RWPE1 (cell line): ENCODE measurements around the gene DDX10.
A peak's percentile ranks its signal among the peaks of the same experiment; 100 is the strongest.
"Not testable (repeated sequence)": the region's sequence is repeated elsewhere in the genome, so short reads cannot be mapped to it uniquely, and the experiment has no call there.

ENCODE experiments used
- CTCF ChIA-PET: fragments of 350-600 bp; sonication (Branson Sonifier 250); formaldehyde crosslinking; extraction: SDS; loops from one replicate; lab custom pipeline; 2021; lab: Yijun Ruan, JAX
- POLR2A ChIA-PET: fragments of 400-600 bp; formaldehyde crosslinking; extraction: SDS; loops from one replicate; lab custom pipeline; 2020; ENCODE audit warnings: antibody characterized with exemption; ENCODE audit not compliant: low non-redundant PET; lab: Yijun Ruan, JAX
- DNase-seq: peaks from one replicate; pipeline ENCODE4 v3.0.0; 2012; ENCODE audit warnings: low spot score
- H3K27ac ChIP-seq: fragments of 450-650 bp; 2 replicates; pipeline ENCODE4 v1.5.1; 2017
- CTCF ChIP-seq: fragments of 450-650 bp; conservative IDR thresholded peaks from 2 replicates; pipeline ENCODE4 v1.5.1; 2017; ENCODE audit warnings: low read depth, mild to moderate bottlenecking

DDX10 gene

GRCh38 chr11:108648528-108648885, 16.4 kb upstream of the DDX10 start:
- peak; percentile 35; the same call in 1 of the 2 replicates for TF ChIP-seq CTCF
- H3K27ac ChIP-seq = no peak overlapping the region
- DNase-seq = no peak
- POLR2A ChIA-PET = no interaction called here
- CTCF ChIA-PET = interaction anchor here (1.5 kb wide), 1 partner anchor 60 kb away, joined by 6 read pairs; no protein-coding TSS in a partner anchor

- CTCF ChIA-PET = interaction anchor here (0.7 kb wide), 1 partner anchor 535 kb away, joined by 3 read pairs; no protein-coding TSS in a partner anchor
- H3K27ac ChIP-seq, DNase-seq, POLR2A ChIA-PET: not testable (repeated sequence)
Measured at GRCh38 chr11:108654100-108654499, 10.8 kb upstream of the DDX10 start.

GRCh38 chr11:108654994-108655631, 9.8 kb upstream of the DDX10 start:
- H3K27ac ChIP-seq = no peak overlapping the region
- peak; percentile 82 for TF ChIP-seq CTCF
- CTCF ChIA-PET = interaction anchor here (0.6 to 0.7 kb wide), 5 partner anchors 43 to 1933 kb away, joined by 3 read pairs; no protein-coding TSS in a partner anchor
- POLR2A ChIA-PET = no interaction called here
- DNase-seq = peak; percentile 71

- ChIA-PET CTCF (no interaction called here), POLR2A (no interaction called here)
- no peak overlapping the region for H3K27ac ChIP-seq
- no peak for DNase-seq
- no peak for TF ChIP-seq CTCF
Measured at GRCh38 chr11:108662700-108663099, 2.2 kb upstream of the DDX10 start.

GRCh38 chr11:108663154-108663877, 1.6 kb upstream of the DDX10 start:
- TF ChIP-seq CTCF = no peak
- CTCF ChIA-PET = no interaction called here
- POLR2A ChIA-PET = no interaction called here
- no peak overlapping the region for H3K27ac ChIP-seq
- no peak for DNase-seq

GRCh38 chr11:108666373-108666772, 1.5 kb downstream of the DDX10 start:
- no peak overlapping the region for H3K27ac ChIP-seq
- no peak for DNase-seq
- CTCF ChIA-PET = interaction anchor here (0.7 to 1.1 kb wide), 3 partner anchors 17 to 1309 kb away, joined by 3 to 5 read pairs (median 4); no protein-coding TSS in a partner anchor
- TF ChIP-seq CTCF = no peak
- POLR2A ChIA-PET = no interaction called here

- DNase-seq = no peak
- ChIA-PET POLR2A (no interaction called here), CTCF (no interaction called here)
- TF ChIP-seq CTCF = no peak
- H3K27ac ChIP-seq = no peak overlapping the region
Measured at GRCh38 chr11:108669286-108669685, 4.4 kb downstream of the DDX10 start.
